ENCODE results near the gene TMEM178B.

The TMEM178B gene

GRCh38 chr7:141313896-141314295 is 240.0 kb downstream of the TMEM178B start:
- H3K27ac ChIP-seq (ENCODE audit: low read depth, low read length): no peak overlapping the region
- H3K4me1 ChIP-seq (ENCODE audit: control insufficient read depth, low read length): peaks cover 20% of the 10 kb centered on the region
- TF ChIP-seq, protein P1, sequence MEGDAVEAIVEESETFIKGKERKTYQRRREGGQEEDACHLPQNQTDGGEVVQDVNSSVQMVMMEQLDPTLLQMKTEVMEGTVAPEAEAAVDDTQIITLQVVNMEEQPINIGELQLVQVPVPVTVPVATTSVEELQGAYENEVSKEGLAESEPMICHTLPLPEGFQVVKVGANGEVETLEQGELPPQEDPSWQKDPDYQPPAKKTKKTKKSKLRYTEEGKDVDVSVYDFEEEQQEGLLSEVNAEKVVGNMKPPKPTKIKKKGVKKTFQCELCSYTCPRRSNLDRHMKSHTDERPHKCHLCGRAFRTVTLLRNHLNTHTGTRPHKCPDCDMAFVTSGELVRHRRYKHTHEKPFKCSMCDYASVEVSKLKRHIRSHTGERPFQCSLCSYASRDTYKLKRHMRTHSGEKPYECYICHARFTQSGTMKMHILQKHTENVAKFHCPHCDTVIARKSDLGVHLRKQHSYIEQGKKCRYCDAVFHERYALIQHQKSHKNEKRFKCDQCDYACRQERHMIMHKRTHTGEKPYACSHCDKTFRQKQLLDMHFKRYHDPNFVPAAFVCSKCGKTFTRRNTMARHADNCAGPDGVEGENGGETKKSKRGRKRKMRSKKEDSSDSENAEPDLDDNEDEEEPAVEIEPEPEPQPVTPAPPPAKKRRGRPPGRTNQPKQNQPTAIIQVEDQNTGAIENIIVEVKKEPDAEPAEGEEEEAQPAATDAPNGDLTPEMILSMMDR (IDR thresholded peaks at IDR 0.05; ENCODE audit: low read depth, low read length, poor library complexity, severe bottlenecking): no peak
- TF ChIP-seq EZH2phosphoT487 (IDR thresholded peaks at IDR 0.05; ENCODE audit: borderline replicate concordance, low read length): no peak
- H3K36me3 ChIP-seq (ENCODE audit: control insufficient read depth, low read length): no peaks in the 10 kb centered on the region
- no peaks in the 10 kb centered on the region for H3K9me2 ChIP-seq (replicated peaks; ENCODE audit: control insufficient read depth, low read length)
- H3K27me3 ChIP-seq (ENCODE audit: control insufficient read depth, low read length): peaks cover 4% of the 10 kb centered on the region; the same call in 1 of the 2 replicates
- no peaks in the 10 kb centered on the region for H3F3A ChIP-seq (ENCODE audit: control insufficient read depth, insufficient read depth)
- no peaks in the 10 kb centered on the region for H4K20me1 ChIP-seq (ENCODE audit: control insufficient read depth, insufficient read depth, low read depth, low read length)
- H3K4me2 ChIP-seq (ENCODE audit: low read length): no peak overlapping the region
- no peaks in the 10 kb centered on the region for H3K9me3 ChIP-seq (ENCODE audit: control insufficient read depth, insufficient read depth, low read length)
- H3K4me3 ChIP-seq (ENCODE audit: low read length): no peak overlapping the region
- H3K79me2 ChIP-seq (ENCODE audit: control insufficient read depth, low read length): no peaks in the 10 kb centered on the region

DNA sequence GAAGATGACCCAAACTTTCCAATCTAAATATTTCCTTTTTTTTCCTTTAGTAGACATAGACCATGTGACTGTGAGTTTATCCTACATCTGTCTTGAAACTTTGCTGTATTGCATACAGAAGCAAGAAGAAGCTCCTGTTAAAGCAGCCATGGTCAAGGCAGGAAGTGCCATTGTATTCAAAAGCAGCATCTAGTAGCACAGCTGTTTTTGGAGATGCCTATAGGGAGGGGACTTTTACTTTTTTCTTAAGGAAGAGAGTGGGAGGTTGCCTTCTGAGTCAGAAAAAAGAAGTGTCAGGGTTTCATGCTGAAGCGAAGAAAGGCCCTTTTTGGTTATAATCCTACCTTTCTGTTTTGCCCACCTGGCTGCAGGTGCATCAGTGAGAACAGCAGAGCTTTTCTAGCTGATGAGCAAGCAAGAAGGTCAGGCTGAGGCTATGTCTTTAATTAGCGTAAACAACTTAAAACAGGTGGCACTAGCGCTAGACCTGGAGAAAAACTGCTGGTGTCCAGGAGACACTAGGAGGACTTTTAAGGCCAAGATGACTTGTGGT is 243.2 kb downstream of the TMEM178B start:
- H3K4me1 ChIP-seq (ENCODE audit: control insufficient read depth, low read length): peaks cover 33% of the 10 kb centered on the region
- H3K27ac ChIP-seq (ENCODE audit: low read depth, low read length): no peak overlapping the region
- no peaks in the 10 kb centered on the region for H3K79me2 ChIP-seq (ENCODE audit: control insufficient read depth, low read length)
- H3K36me3 ChIP-seq (ENCODE audit: control insufficient read depth, low read length): no peaks in the 10 kb centered on the region
- H3K9me3 ChIP-seq (ENCODE audit: control insufficient read depth, insufficient read depth, low read length): no peaks in the 10 kb centered on the region
- H3K27me3 ChIP-seq (ENCODE audit: control insufficient read depth, low read length): peaks cover under 1% of the 10 kb centered on the region; the same call in 1 of the 2 replicates
- no peak overlapping the region for H3K4me2 ChIP-seq (ENCODE audit: low read length)
- H3K9me2 ChIP-seq (replicated peaks; ENCODE audit: control insufficient read depth, low read length): no peaks in the 10 kb centered on the region
- TF ChIP-seq EZH2phosphoT487 (IDR thresholded peaks at IDR 0.05; ENCODE audit: borderline replicate concordance, low read length): no peak
- TF ChIP-seq, protein P1 (IDR thresholded peaks at IDR 0.05; ENCODE audit: low read depth, low read length, poor library complexity, severe bottlenecking): no peak
- no peak overlapping the region for H3K4me3 ChIP-seq (ENCODE audit: low read length)
- no peaks in the 10 kb centered on the region for H3F3A ChIP-seq (ENCODE audit: control insufficient read depth, insufficient read depth)
- no peaks in the 10 kb centered on the region for H4K20me1 ChIP-seq (ENCODE audit: control insufficient read depth, insufficient read depth, low read depth, low read length)

- TF ChIP-seq, protein P1 (IDR thresholded peaks at IDR 0.05; ENCODE audit: low read depth, low read length, poor library complexity, severe bottlenecking): no peak
- TF ChIP-seq EZH2phosphoT487 (IDR thresholded peaks at IDR 0.05; ENCODE audit: borderline replicate concordance, low read length): no peak
- Histone ChIP-seq H3K9me2 (replicated peaks; ENCODE audit: control insufficient read depth, low read length) (no peaks in the 10 kb centered on the region), H3K4me3 (ENCODE audit: low read length) (peak overlapping the region; percentile 7; the same call in 1 of the 2 replicates), H3K4me1 (ENCODE audit: control insufficient read depth, low read length) (peaks cover 18% of the 10 kb centered on the region), H3K4me2 (ENCODE audit: low read length) (peak overlapping the region; percentile 33), H3K36me3 (ENCODE audit: control insufficient read depth, low read length) (no peaks in the 10 kb centered on the region), H4K20me1 (ENCODE audit: control insufficient read depth, insufficient read depth, low read depth, low read length) (no peaks in the 10 kb centered on the region), H3K79me2 (ENCODE audit: control insufficient read depth, low read length) (no peaks in the 10 kb centered on the region), H3K9me3 (ENCODE audit: control insufficient read depth, insufficient read depth, low read length) (no peaks in the 10 kb centered on the region), H3K27ac (ENCODE audit: low read depth, low read length) (no peak overlapping the region), H3K27me3 (ENCODE audit: control insufficient read depth, low read length) (no peaks in the 10 kb centered on the region), H3F3A (ENCODE audit: control insufficient read depth, insufficient read depth) (no peaks in the 10 kb centered on the region)
Observed at GRCh38 chr7:141320287-141320686, 246.4 kb downstream of the TMEM178B start.

Data from DOHH2 (cell line).